ENCODE data around the gene ZNF668.

Gene ZNF668

DNA sequence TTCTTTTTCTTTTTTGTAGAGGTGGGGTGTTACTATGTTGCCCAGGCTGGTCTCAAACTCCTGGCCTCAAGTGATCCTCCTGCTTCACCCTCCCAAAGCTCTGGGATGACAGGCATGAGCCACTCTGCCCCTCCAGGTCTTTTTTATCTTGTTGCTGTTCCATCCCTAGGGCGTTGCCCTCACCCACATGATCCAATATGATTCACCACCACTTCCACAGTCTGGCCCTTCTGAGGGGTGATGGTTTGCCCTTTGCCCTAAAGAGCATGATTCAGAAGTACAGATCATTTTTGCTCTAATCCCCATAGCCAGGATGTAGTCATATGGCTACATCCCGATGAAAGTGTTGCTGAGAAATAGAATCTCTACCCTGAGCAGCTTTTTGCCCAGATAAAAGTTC is 21.9 kb downstream of the ZNF668 start:
- TF ChIP-seq, protein P1, sequence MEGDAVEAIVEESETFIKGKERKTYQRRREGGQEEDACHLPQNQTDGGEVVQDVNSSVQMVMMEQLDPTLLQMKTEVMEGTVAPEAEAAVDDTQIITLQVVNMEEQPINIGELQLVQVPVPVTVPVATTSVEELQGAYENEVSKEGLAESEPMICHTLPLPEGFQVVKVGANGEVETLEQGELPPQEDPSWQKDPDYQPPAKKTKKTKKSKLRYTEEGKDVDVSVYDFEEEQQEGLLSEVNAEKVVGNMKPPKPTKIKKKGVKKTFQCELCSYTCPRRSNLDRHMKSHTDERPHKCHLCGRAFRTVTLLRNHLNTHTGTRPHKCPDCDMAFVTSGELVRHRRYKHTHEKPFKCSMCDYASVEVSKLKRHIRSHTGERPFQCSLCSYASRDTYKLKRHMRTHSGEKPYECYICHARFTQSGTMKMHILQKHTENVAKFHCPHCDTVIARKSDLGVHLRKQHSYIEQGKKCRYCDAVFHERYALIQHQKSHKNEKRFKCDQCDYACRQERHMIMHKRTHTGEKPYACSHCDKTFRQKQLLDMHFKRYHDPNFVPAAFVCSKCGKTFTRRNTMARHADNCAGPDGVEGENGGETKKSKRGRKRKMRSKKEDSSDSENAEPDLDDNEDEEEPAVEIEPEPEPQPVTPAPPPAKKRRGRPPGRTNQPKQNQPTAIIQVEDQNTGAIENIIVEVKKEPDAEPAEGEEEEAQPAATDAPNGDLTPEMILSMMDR (IDR thresholded peaks at IDR 0.05; ENCODE audit: borderline replicate concordance, insufficient read depth, low read depth, low read length): no peak
- no peak overlapping the region for H3K4me3 ChIP-seq (ENCODE audit: low read depth, low read length)

DNA sequence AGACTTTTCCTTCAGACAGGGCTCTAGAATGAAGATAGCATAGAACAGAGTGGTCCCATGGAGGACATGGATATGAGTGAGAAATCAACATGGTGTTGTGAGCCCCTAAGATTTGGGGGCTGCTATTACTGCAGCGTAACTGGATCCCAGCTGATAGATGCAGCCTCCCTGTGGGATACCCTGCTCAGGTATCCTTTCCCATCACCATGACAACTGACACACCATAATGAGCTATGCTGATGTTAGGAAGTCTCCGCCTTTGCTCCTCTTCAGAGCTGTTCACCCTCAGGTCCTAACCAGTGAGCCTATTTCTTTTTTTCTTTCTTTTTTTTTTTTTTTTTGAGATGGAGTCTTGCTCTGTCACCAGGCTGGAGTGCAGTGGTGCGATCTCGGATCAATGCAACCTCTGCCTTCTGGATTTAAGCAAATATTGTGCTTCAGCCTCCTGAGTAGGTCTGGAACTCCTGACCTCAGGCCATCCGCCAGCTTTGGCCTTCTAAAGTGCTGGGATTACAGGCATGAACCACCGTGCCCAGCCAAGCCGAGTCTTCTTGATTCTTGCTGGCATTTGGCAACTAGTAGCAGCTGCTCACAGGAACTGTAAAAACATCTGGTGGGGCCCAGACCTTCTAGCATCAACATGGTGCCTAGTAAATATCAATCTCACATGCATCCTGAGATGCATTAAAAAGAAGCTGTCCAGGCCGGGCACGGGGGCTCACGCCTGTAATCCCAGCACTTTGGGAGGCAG is 23.6 kb downstream of the ZNF668 start:
- H3K4me3 ChIP-seq (ENCODE audit: low read depth, low read length): no peak overlapping the region
- TF ChIP-seq, protein P1 (IDR thresholded peaks at IDR 0.05; ENCODE audit: borderline replicate concordance, insufficient read depth, low read depth, low read length): no peak

DNA sequence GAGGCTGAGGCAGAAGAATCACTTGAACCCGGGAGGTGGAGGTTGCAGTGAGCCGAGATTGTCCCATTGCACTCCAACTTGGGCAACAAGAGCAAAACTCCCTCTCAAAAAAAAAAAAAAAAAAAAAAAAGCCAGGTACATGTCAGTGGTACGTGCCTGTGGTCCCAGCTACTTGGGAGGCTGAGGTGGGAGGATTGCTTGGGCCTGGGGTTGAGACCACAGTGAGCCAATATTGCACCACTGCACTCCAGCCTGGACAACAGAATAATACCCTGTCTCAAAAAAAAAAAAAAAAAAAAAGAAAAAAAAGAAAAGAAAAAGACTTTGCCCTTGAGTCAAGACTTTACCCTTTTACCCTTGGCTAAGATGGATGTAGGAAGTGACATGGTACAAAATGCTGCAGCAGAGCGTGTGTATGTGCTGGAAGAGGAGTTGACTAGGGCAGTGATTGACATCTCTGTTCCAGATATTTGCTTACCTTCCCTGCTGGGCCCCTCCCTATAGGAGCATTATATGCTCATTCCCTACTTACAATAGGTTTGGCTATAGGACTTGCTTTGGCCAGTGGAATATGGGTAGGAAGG is 30.1 kb downstream of the ZNF668 start:
- H3K4me3 ChIP-seq (ENCODE audit: low read depth, low read length): no peak overlapping the region
- TF ChIP-seq, protein P1 (IDR thresholded peaks at IDR 0.05; ENCODE audit: borderline replicate concordance, insufficient read depth, low read depth, low read length): no peak

DNA sequence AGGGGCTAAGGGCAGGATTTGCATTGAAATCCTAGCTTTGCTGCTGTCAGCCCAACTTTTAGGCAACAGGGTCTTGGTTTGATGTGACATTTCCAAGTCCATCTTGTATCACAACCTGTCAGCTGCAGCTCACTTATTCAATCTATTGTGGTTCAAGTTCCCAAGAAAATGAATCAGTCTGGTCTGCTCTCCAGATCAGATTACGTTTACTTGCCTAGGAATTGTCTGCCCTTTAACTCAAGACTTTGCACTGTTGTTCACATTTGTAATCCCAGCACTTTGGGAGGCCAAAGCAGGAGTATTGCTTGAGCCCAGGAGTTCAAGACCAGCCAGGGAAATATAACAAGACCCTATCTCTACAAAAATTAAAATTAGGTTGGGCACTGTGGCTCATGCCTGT is 30.7 kb downstream of the ZNF668 start:
- TF ChIP-seq, protein P1 (IDR thresholded peaks at IDR 0.05; ENCODE audit: borderline replicate concordance, insufficient read depth, low read depth, low read length): no peak
- H3K4me3 ChIP-seq (ENCODE audit: low read depth, low read length): no peak overlapping the region

DNA sequence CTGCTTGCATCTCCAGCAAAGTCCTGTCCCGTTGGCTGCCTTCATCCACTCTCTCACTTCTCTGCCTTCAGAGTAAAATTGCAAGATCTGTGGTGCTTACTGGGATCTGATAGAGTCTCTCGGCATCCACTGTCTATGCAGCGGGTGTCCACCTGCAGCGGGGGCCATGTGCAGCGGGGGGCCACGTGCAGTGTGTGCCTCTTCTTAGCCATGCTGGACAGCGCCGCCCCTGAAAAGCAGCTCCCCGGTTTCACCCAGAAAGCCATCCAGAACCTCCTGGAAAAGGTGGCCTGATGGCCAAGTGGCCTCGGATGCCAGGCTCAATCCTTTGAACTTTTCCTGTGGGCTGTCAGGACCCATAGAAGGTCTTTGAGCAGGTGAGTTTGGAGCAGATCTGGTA is 31.2 kb downstream of the ZNF668 start:
- TF ChIP-seq, protein P1 (IDR thresholded peaks at IDR 0.05; ENCODE audit: borderline replicate concordance, insufficient read depth, low read depth, low read length): no peak
- no peak overlapping the region for H3K4me3 ChIP-seq (ENCODE audit: low read depth, low read length)

DNA sequence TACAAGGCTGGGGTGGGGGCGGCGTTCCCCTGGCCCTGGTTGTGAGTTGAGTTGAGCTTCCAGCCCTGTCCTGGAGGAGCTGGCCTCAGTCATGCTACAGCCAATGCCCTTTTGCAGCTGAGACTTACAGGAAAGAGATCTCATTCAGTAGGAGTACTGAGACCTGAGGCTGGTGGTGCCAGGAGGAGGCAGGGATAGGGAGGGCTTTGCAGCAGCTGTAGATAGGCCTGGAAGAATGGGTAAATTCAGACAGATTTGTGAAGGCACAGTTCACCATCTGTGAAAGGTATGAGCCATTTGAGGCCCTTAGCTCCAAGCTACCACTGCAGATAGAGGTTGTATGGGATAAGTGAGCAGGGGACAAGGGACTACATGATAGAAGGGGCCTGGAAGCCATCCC is 35.0 kb downstream of the ZNF668 start:
- TF ChIP-seq, protein P1 (IDR thresholded peaks at IDR 0.05; ENCODE audit: borderline replicate concordance, insufficient read depth, low read depth, low read length): no peak
- H3K4me3 ChIP-seq (ENCODE audit: low read depth, low read length): no peak overlapping the region

DNA sequence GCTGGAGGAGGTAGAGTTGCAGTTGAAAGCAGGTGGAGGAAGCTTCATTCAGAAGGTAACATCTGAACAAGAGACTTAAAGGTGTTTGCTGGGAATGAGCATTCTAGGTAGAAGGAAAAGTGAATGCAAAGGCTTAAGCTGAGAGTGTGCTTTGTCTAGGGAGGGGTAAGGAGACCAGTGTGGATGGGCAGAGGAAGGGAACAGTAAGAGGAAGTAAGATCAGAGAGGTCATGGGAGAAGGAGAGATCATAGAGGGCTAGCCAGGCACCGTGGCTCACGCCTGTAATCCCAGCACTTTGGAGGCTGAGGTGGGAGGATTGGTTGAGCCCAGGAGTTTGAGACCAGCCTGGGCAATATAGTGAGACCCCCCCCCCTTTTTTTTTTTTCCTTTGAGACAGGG is 37.3 kb downstream of the ZNF668 start:
- TF ChIP-seq, protein P1 (IDR thresholded peaks at IDR 0.05; ENCODE audit: borderline replicate concordance, insufficient read depth, low read depth, low read length): no peak
- H3K4me3 ChIP-seq (ENCODE audit: low read depth, low read length): no peak overlapping the region
